Posterior cingulate gyrus (tissue), 11 donors: ENCODE data around the gene KIRREL3.
A peak's percentile ranks its signal among the peaks of the same experiment; 100 is the strongest.

ENCODE experiments used
- DNase-seq, 10 donors: peaks; one replicate each; pipeline versions ENCODE4 v3.0.0 to v3.0.0-alpha.2; 2020 to 2021; ENCODE audit warnings: mixed read lengths in 3 of 10
- intact Hi-C: fragments of 100-400 bp; cut with DNase I; formaldehyde crosslinking; loops from one replicate; pipeline ENCODE4 v1.15.1; 2023

The KIRREL3 gene

DNA sequence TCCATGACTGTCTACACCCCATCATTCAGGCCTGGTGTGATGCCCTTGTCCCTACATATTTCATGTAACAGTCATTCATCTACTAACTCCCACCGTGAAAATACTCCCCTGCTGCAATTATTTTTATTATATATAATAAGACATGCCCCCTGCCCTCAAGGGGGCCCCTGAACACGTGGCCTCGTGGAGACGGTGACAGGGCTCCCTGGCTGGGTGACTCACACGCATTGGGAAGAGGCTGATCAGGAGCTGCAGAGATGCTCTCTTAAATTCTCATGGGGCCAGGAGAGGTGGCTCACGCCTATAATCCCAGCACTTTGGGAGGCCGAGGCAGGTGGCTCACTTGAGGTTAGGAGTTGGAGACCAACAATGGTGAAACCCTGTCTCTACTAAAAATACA lies 556.5 kb downstream of the KIRREL3 start:
- no peak for DNase-seq
- intact Hi-C loops: loop anchor here (10.0 kb wide), 1 partner anchor 551 kb away; no protein-coding TSS in a partner anchor

DNA sequence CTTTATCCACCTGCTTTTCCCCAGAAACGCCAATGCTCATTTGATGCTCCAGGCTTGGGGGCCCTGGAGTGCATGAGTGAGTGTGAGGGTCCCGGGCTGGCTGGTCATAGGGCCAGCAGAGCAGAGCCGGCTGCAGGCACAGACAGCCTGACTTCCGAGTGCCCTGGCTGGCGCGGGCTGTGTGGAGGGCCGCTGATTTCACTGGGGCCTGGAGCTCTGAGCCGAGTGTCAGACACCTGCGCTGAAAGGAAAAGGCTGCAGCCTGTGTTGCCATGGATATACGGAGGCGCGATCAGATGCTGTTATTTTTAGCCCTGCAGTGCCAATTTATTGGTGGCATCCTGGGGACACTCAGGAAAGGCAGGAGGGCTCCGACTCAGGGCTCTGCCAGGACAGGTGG lies 557.5 kb downstream of the KIRREL3 start:
- intact Hi-C loops: loop anchor here (10.0 kb wide), 1 partner anchor 552 kb away; no protein-coding TSS in a partner anchor
- peak in 8 of 10 donors; percentile 39 to 92 (median 58) for DNase-seq

DNA sequence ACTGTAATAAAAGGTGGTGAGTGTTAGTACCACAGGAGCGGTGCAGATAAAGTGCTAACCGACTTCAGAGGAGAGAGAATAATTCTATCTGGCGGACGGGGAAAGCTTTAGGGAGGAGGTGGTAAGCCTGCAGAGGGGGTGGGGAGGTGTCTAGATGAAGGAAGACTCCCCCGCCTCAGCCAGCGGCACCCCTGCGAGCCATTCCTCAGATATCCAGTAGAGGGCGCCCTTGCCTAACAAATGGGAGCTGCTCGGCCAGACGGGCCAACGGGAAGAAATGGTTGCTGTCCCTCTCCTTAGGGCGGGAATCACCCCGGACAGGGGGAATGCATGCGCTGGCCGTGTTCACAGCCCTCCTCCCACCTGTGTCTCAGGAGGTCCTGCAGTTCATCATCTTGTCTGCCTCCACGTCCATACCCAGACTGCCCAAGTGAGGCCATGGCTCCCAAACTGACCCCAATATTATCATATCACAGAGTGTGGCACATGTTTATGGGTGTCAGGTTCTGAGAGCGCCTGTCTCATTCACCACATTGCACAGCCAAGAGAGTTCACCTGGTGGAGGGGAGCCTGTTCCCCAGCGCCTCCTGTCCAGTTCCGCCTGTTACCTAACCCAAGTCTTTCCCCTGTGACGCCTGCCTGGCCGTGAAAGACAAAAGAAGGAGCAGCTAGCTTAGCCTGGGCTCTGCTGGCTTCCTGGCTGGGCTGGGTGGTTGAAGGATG lies 559.6 kb downstream of the KIRREL3 start:
- peak; percentile 67 to 97 (median 84) for DNase-seq

DNA sequence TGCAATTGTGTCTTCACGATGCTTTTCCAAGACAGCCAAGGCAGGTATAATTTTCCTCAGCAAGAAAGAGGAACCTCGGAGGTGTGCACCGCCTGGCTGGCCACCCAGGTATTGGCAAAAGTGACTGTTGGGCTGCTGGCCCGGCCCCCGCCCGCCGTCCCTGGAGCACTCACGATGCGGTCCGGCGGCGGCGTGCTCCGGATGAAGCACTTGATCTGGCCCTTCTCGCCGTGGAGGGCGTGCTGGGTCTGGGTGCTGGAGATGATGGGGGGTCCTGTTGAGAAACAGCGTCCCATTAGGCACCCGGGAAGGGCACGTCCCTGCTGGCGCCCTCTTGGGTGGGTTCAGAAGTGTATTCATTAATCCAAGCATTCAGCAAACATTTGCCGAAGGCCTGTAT lies 560.3 kb downstream of the KIRREL3 start:
- DNase-seq: no peak
- intact Hi-C loops: loop anchor here (2.0 to 10.0 kb wide), 2 partner anchors 555 to 907 kb away; no protein-coding TSS in a partner anchor

More for the DNA sequence above, 559.6 kb downstream of the KIRREL3 start:
- intact Hi-C loops: loop anchor here (1.0 to 10.0 kb wide), 3 partner anchors 39 to 906 kb away; no protein-coding TSS in a partner anchor

DNA sequence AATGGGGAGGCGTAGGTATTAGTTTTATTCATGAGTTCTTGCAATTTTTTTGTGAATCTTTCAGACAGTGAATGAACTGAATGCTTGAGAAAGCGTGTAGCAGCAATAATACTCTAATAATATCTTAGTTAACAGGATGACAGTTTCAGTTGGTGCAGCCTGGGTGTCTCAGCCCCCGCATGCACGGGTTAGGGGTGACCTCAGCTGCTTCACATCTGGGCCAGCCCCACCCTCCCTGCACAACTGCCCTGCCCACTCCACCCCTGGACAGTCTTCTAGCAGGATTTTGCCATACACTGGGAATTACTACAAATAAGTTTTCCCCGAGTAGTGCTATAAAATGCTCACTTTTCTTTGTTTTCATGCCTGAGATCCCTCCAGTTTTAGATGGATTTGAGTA lies 561.9 kb downstream of the KIRREL3 start:
- no peak for DNase-seq
- intact Hi-C loops: no loop called here

DNA sequence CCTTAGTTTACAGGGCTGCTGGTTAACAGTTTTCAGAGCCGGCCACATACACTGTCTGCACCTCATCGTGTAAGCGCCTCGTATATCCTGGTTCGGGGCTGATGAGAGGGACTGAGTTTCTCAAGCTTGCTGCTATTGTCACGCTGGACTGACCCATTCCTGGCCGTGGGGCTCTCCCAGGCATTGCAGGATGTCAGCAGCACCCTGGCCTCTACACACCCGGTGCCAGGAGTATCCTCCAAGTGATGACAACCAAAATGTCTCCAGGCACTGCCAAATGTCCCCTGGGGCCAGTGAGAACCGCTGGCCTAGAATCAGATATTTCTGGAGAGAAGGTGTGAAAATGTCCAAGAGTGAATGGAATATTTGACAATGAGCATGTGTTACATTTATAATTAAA lies 562.3 kb downstream of the KIRREL3 start:
- intact Hi-C loops: no loop called here
- no peak for DNase-seq

DNA sequence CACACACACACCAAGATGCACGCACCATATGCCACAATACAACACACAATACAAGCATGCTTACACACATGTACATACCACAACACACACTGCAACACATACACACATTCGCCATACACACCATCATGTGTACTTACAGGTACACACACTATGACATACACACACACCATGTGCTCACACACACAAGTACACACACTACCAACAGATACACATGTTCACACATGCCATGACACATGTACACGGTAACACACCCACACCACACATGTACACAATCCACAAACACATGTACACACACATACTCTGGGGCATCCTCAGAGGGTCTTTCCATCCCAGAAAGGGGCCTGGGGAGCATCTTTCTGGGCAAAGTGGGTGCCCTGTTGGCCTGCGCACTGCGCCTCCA lies 562.8 kb downstream of the KIRREL3 start:
- no peak for DNase-seq
- intact Hi-C loops: no loop called here

DNA sequence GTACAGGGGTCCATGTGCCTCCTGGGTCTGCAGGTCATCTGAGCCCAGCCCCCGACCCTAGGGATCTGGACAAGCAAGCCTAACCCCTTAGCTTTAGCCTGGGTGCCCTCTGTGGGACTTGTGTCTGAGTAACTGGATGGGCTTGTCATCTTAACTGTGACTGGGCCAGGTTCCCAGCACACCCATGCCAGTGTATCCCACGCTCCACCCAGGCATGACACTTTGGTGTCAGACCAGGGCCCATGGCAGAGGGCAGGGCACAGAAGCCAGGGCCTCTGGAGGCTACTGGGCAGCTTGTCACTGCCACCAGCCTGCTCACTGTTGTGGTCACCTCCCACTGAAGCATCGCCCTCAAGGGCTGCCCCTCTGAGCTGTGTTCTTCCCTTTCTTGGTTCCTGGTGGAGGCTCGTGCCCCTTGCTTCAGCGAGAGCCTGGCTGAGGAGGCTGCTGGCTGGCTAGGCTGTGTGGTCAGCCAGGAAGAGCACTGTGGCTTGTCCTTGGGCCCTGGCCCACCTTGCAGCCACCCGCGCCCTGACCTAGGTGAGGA lies 564.3 kb downstream of the KIRREL3 start:
- intact Hi-C loops: no loop called here
- no peak for DNase-seq

DNA sequence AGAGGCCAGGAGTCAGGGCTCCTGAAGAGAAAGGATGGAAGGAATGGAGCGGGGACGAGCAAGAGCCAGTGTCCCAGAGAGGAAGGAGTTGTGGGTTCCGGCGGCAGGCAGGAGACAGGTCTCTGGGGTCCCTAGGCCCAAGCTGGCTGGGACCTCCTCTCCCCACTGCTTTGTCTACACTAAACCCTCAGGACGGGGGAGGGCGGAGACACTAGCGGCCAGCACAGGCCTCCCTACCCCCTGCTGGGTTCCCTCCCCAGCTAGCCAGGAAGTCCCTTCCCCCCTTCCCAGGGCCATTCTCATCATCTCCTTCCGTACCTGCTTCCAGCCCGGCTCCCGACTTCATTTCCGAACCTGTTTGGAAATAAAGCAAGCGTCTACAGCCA lies 565.6 kb downstream of the KIRREL3 start:
- DNase-seq: no peak
- intact Hi-C loops: no loop called here

DNA sequence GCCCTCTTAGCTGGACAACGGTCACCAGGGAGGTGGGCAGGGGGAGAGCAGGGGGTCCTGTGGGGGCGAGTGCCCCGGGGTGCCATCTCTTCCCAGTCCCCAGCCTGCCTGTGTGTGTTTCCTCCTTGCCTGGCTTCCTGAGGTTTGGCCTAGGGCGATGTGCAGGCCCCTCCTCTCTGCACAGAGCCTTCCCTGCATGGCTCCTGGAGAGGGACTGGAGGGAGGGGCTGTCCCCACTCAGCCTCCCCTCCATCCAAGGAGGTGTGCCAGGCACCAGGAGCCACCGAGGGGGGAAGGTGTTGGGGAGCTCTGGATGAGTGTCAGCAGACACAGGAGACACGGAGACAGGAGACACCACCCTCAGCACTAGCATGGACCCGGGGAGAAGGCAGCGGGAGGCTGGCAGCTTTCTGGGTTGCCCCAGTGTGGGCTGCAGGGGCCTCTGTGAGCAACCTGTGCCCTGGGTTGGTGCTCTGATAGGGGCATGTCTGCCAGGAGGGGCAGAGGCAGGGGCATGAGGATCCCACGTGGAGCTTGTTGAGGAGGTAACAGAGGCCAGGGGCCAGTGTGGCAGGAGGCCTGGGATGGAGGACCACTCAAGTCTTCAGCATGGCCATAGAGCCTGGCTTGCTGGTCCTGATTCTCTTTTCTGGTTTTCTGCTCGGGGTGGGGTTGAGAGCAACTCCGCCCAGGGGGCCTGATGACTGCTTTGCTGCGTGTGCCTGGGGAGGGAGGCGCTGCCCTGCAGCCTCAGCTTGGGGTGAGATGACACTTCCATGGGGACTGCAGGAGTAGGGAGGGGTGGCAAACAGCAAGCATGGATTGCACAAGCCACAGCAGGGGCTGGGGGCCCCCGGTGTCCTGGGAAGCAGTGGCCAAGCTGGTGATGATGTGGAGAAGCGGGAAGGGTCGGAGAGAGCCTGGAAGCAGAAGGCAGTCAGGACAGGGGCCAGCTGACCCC lies 566.3 kb downstream of the KIRREL3 start:
- no peak for DNase-seq
- intact Hi-C loops: no loop called here

DNA sequence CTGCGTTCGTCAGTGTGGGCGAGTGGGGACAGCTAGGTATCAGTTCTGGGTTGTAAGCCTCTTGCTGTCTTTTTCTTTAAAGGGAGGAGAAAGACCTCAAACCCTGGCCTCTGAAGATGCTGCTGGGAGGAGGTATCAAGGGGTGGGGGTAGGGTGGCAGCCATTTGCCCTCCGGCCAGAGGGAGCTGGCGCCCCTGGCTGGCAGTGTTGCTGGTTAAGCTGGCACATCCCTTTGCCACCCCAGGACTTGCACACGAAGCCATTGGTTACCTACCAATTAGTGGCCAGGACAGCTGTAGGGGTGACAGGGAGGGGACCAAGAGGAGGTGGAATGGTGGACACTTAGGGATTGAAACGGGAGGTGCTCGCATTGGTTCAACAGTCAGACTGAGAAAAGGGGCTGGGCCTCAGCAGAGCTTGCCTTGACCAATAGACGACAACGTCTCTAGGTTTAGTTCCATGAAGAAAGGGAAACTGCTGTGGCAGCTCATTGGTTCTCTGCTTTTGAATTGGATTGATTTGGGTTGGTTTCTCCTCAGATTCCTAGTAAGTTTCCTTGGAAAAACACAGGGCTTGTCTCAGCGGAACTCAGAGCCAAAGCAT lies 567.2 kb downstream of the KIRREL3 start:
- DNase-seq: no peak
- intact Hi-C loops: no loop called here

DNA sequence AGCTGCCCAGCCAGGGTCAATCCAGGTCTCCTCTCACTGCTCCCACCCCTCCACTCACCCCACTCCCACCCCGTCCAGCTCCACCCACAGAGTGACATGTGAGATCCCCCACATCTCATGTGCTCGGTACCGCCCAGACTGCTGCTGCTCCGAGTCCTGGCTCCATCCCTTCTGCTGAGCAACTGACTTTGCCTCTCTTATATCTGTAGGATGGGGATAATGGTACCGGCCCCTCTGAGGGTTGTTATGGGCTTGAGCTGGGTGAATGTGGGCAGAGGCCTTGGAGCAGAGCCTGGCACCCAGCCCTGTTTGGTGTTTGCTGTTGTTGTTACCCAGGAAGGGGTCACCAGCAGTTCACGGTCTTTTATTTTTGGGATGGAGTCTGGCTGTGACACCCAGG lies 568.0 kb downstream of the KIRREL3 start:
- no peak for DNase-seq
- intact Hi-C loops: no loop called here

DNA sequence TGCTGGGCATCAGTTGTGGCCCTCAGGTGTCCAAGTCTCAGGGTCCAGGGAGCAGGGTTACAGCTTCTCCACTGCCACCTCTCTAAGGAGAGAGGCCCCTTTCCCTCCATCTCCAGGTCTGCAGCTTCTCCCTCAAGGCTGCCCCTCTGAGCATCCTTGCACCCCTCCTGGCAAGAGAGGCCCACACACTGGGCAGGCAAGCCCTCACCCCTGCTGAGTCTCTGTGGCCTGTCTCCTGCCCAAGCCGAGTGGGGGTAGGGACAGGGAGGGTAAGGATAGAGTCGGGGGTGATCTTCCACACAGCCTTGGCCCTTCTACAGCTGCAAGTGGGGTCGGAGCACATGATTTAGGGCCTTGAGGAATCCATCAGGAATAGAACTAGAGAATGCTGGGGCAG lies 568.5 kb downstream of the KIRREL3 start:
- DNase-seq: no peak
- intact Hi-C loops: no loop called here

DNA sequence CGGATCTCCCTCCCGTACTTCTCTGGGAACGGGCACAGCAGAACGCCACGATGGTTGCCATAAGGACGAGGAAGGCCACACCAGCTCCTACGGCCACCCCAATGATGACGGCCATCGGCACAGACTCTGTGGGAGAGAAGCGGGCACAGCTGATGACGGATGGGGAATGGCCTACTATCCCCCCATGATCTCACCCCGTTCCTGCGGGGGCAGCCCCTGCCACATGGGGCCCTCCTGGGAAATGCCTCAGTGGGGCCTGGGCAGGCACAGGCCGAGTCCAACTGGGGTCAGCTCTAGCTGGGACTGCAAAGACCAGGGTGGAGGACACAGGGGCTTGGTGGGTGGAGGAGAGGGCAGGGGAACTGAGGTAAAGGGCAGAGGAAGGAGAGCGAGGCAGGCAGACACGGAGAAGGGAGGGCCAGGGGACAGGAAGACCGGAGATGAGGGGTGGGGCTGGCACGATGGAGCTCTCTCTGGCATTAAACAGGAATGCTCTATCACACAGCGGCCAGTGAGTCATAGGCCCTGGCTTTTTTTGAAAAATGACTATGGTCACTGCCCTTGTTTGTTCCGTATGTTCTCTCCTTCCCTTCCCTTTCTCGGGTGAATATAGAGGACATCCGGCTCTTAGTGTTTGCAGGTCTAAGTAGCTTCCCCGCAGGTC lies 569.0 kb downstream of the KIRREL3 start:
- intact Hi-C loops: no loop called here

DNA sequence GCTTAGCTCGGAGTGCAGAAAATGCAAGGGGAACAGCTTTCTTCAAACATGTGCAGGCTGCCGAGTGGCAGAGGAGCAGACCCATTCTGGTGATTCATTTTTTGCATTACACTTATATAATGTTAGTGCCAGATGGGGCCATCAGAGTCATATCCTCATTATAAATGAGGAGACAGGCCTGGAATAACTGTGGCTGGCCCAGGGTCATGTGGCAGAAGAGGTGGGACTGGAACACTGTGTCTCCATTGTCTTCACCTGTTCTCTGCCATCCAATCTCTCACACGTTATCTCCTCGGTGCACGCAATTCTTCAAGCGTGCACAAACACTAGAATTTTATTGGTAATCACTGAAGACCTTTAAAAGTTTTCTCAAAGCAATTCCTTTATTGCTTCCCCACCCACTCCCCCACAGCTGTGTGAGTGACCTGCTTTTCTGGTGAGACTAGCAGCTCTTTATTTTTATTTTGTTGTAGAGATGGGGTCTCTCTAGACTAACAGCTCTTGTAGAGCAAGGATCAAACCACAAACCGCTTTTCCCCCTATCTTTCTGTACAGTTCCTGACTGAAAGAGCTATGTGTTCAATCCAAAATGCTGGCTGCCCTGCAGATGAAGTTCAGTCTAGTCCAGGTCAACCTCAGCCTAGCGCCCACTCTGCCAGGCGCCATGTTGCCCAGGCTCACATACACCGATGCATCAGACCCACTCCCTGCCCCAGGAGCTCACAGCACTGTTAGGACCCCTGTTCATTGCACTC lies 569.8 kb downstream of the KIRREL3 start:
- intact Hi-C loops: no loop called here
- no peak for DNase-seq

More for the DNA sequence above, 569.0 kb downstream of the KIRREL3 start:
- no peak for DNase-seq

DNA sequence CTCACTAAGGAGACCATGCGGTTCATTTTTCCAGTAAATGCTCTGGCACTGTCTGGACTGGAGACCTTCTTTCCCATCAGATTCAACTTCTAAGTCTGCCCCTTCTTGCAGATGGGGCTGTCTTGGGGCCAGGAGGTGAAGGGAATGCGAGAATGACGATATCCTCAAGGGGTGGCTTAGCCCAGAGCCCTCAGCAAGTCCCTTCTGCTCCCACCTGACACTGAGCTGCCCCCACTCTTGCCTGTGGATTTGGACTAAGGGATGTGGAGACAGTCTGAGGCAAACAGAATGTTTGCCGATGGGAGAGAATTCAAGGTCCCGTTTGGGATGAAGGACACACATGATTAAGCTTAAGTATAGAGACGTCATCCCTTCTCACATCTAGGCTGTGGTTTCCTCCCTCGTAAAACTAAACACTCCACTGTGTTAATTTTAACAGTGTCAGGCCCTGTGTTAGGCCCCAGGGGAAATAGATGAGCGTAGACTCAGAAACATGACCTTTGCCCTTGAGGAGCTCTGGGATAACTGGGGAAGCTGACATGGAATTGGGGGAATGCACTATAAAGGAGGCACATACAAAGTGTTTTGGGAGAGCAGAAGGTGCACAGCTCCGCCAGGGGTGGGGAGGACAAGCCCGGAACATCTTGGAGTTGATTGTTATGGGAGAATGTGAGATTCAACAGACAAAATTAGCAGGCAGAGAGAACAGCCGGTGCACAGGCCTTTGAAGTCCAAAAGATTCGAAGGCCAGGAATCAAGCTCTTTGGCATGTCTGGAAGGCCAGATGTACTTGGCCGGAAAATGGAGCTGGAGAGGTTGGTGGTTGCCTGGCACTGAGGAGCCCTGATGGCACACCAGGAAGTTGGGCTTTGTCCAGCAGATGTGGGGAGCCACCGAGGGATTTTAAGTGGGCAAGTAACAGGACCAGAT lies 573.5 kb downstream of the KIRREL3 start:
- DNase-seq: peak in 3 of 10 donors; percentile 39 to 85 (median 55)
- intact Hi-C loops: no loop called here

DNA sequence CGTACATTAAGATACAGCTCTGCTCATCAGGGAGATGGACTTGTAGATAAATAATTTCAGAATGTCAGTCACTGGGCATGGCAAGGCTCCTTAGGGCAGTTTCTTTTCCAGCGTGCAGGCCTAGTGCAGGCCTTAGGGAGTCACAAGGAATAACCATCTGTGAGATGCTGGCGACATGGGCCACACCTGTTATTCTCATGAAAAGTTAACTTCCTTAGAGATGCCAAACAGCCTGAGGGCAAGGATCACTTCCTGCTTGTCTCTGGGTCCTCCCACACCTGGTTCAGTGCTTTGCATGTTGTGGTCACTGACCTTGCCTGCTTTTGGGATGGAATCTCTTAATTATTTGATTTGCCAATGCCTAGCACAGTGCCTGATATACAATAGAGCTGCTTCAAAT lies 574.5 kb downstream of the KIRREL3 start:
- DNase-seq: no peak
- intact Hi-C loops: no loop called here

DNA sequence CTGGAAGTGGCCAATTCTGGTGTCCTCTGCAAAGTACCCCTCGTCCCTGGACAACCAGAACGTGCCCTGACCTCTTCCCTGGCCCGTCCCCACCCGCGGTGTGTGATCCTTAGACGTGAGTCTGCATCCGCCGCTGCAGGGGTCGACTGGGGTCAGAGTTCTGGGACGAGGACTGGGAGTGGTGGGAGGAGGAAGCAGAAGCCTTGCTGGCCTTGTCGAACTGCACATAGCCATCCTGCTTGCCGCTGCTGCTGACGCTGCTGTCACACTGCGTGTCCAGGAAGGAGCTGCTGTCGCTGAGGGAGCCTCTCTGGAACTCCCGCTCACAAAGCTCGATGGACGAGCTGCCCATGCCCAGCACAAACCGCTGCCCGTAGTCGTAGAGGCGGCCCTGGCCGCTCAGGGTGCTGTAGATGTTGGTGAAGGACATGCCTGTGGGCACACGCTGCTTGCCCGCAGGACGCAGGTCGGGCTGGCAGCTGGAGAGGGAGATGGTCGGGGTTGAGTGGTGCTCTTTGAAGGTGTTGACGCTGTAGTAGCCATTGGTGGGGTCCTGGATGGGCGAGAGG lies 576.0 kb downstream of the KIRREL3 start:
- DNase-seq: no peak
- intact Hi-C loops: no loop called here
